NT2/D1 (cell line): ENCODE results near the gene PPP6R1.

Experiments used
- YY1 ChIP-seq: IDR thresholded peaks from 2 replicates; pipeline ENCODE4 v1.6.1; 2011; ENCODE audit not compliant: insufficient read length, insufficient read depth
- ZNF274 ChIP-seq: IDR thresholded peaks from 2 replicates; pipeline ENCODE4 v1.6.1; 2011; ENCODE audit warnings: mild to moderate bottlenecking, low read depth, low read length

DNA sequence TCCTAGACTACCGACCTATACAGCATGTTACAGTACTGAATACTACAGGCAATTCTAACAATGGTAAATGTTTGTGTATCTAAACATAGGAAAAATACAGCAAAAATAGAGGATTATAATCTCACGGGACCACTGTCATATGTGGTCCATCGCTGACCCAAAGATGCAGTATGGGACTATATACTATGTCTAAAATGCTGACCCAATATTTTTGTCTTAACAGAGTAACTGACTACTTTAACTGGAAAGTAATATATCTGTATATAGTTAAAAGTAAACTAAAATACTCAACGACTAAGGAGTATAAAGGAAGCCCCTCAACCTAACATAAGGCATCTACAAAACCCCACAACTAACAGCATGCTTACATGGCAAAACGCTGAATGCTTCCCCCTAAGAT is 25.8 kb downstream of the PPP6R1 start:
- TF ChIP-seq YY1 = no peak
- no peak for TF ChIP-seq ZNF274
